H9 (cell line): ENCODE results near the gene MS4A18. TPM values are rescaled to one million over a fixed set of nuclear protein-coding genes. Genes with fewer than 3 reads are reported as not detected.

Source experiments
- DNase-seq: peaks from one replicate; pipeline ENCODE4 v3.0.0-alpha.2; 2017
- H2AFZ ChIP-seq: one replicate; pipeline ENCODE4 v1.6.1; 2013; ENCODE audit warnings: mild to moderate bottlenecking, low read length, control low read depth, moderate library complexity
- H2AK5ac ChIP-seq: 2 replicates; pipeline ENCODE4 v1.6.1; 2013; ENCODE audit warnings: low read length, control low read depth, mixed read lengths; ENCODE audit not compliant: insufficient read length
- H2BK120ac ChIP-seq: one replicate; pipeline ENCODE4 v1.6.1; 2013; ENCODE audit warnings: low read depth, mild to moderate bottlenecking, low read length, control low read depth, inconsistent platforms; ENCODE audit not compliant: poor library complexity, severe bottlenecking
- H2BK12ac ChIP-seq: 2 replicates; pipeline ENCODE4 v1.6.1; 2013; ENCODE audit warnings: low read length, control low read depth, mixed read lengths, low read depth; ENCODE audit not compliant: insufficient read length
- H2BK15ac ChIP-seq: 2 replicates; pipeline ENCODE4 v1.6.1; 2013; ENCODE audit warnings: low read depth, low read length, control low read depth
- H2BK20ac ChIP-seq: one replicate; pipeline ENCODE4 v1.6.1; 2013; ENCODE audit warnings: low read depth, mild to moderate bottlenecking, low read length, control low read depth, inconsistent platforms; ENCODE audit not compliant: poor library complexity, severe bottlenecking
- H2BK5ac ChIP-seq: 2 replicates; pipeline ENCODE4 v1.6.1; 2013; ENCODE audit warnings: low read length, control low read depth, mixed read lengths; ENCODE audit not compliant: insufficient read length
- H3K14ac ChIP-seq: 2 replicates; pipeline ENCODE4 v1.6.1; 2013; ENCODE audit warnings: low read length, control low read depth; ENCODE audit not compliant: insufficient read depth
- H3K18ac ChIP-seq: 2 replicates; pipeline ENCODE4 v1.6.1; 2013; ENCODE audit warnings: low read depth, mild to moderate bottlenecking, mixed read lengths, low read length, control low read depth; ENCODE audit not compliant: insufficient read length
- H3K23ac ChIP-seq: 2 replicates; pipeline ENCODE4 v1.6.1; 2013; ENCODE audit warnings: low read length, control low read depth, mixed read lengths, low read depth; ENCODE audit not compliant: insufficient read length
- H3K23me2 ChIP-seq: 2 replicates; pipeline ENCODE4 v1.6.1; 2013; ENCODE audit warnings: low read depth, mild to moderate bottlenecking, mixed read lengths, low read length, control low read depth; ENCODE audit not compliant: insufficient read length, poor library complexity, severe bottlenecking
- H3K27ac ChIP-seq: 2 replicates; pipeline ENCODE4 v1.5.1; 2013; ENCODE audit warnings: low read length, control low read depth, mixed read lengths, low read depth; ENCODE audit not compliant: insufficient read length
- H3K27me3 ChIP-seq: 2 replicates; pipeline ENCODE4 v1.6.1; 2013; ENCODE audit warnings: low read length, control low read depth, inconsistent platforms; ENCODE audit not compliant: insufficient read depth
- H3K4ac ChIP-seq: 2 replicates; pipeline ENCODE4 v1.6.1; 2013; ENCODE audit warnings: low read depth, mild to moderate bottlenecking, control low read depth, inconsistent platforms, low read length, moderate library complexity
- H3K4me1 ChIP-seq: 2 replicates; pipeline ENCODE4 v1.6.1; 2013; ENCODE audit warnings: low read length, control low read depth, inconsistent platforms; ENCODE audit not compliant: insufficient read depth
- H3K4me2 ChIP-seq: 2 replicates; pipeline ENCODE4 v1.6.1; 2013; ENCODE audit warnings: low read length, control low read depth, mixed read lengths; ENCODE audit not compliant: insufficient read length, insufficient read depth
- H3K56ac ChIP-seq: 2 replicates; pipeline ENCODE4 v1.6.1; 2013; ENCODE audit warnings: low read depth, mild to moderate bottlenecking, mixed read lengths, low read length, control low read depth; ENCODE audit not compliant: insufficient read length
- H3K79me1 ChIP-seq: 2 replicates; pipeline ENCODE4 v1.6.1; 2013; ENCODE audit warnings: low read depth, mild to moderate bottlenecking, moderate library complexity, low read length, control low read depth, inconsistent platforms; ENCODE audit not compliant: insufficient read depth, poor library complexity, severe bottlenecking
- H3K79me2 ChIP-seq: 2 replicates; pipeline ENCODE4 v1.6.1; 2013; ENCODE audit warnings: low read length, control low read depth, inconsistent platforms; ENCODE audit not compliant: insufficient read depth
- H3K9ac ChIP-seq: 2 replicates; pipeline ENCODE4 v1.6.1; 2013; ENCODE audit warnings: low read length, control low read depth, mixed read lengths; ENCODE audit not compliant: insufficient read length; ENCODE audit errors: extremely low read depth
- H3K9me3 ChIP-seq: one replicate; pipeline ENCODE4 v1.6.1; 2013; ENCODE audit warnings: low read depth, low read length, inconsistent platforms; ENCODE audit not compliant: control insufficient read depth
- H3T11ph ChIP-seq: one replicate; pipeline ENCODE4 v1.6.1; 2013; ENCODE audit warnings: mild to moderate bottlenecking, low read length, control low read depth, inconsistent platforms
- H4K20me1 ChIP-seq: one replicate; pipeline ENCODE4 v1.6.1; 2013; ENCODE audit not compliant: control insufficient read depth, insufficient read length, insufficient read depth
- H4K5ac ChIP-seq: 2 replicates; pipeline ENCODE4 v1.6.1; 2013; ENCODE audit warnings: low read depth, mild to moderate bottlenecking, mixed read lengths, low read length, control low read depth; ENCODE audit not compliant: insufficient read length
- H4K8ac ChIP-seq: replicated peaks from 2 replicates; pipeline ENCODE4 v1.6.1; 2013; ENCODE audit warnings: low read length, control low read depth, mixed read lengths, low read depth; ENCODE audit not compliant: insufficient read length
- H4K91ac ChIP-seq: 2 replicates; pipeline ENCODE4 v1.6.1; 2013; ENCODE audit warnings: low read depth, mild to moderate bottlenecking, moderate library complexity, mixed read lengths, low read length, control low read depth; ENCODE audit not compliant: insufficient read length
- H3K27ac Mint-ChIP-seq, 3 experiments: 2 replicates in 2 of 3; 3 replicates in 1 of 3; pipeline ENCODE4 v1.8.0; 2020 to 2021; ENCODE audit warnings: mixed read lengths in 3 of 3, mild to moderate bottlenecking in 1 of 3, moderate library complexity in 1 of 3
- H3K27me3 Mint-ChIP-seq: 2 replicates; pipeline ENCODE4 v1.8.0; 2021; ENCODE audit warnings: low read depth, mild to moderate bottlenecking, moderate library complexity, mixed read lengths
- H3K36me3 Mint-ChIP-seq, 3 experiments: 2 replicates in 2 of 3; 3 replicates in 1 of 3; pipeline ENCODE4 v1.8.0; 2020 to 2021; ENCODE audit warnings: low read depth in 3 of 3, mixed read lengths in 3 of 3; ENCODE audit not compliant: insufficient read depth in 1 of 3
- H3K4me1 Mint-ChIP-seq, 2 experiments: 2 replicates each; pipeline ENCODE4 v1.8.0; 2020; ENCODE audit warnings: mixed read lengths in 2 of 2
- H3K4me3 Mint-ChIP-seq, 2 experiments: 2 replicates in 1 of 2; 3 replicates in 1 of 2; pipeline ENCODE4 v1.8.0; 2020 to 2021; ENCODE audit warnings: mild to moderate bottlenecking in 2 of 2, mixed read lengths in 2 of 2, moderate library complexity in 1 of 2
- H3K9me3 Mint-ChIP-seq, 2 experiments: 2 replicates in 1 of 2; 3 replicates in 1 of 2; pipeline ENCODE4 v1.8.0; 2020; ENCODE audit warnings: mild to moderate bottlenecking in 2 of 2, mixed read lengths in 2 of 2, moderate library complexity in 1 of 2
- WGBS: extraction: QIAGEN DNeasy Blood & Tissue Kit; methylation state at CpG from one replicate; pipeline ENCODE4 v1.1.7; 2013; ENCODE audit warnings: missing lambda C conversion rate, low lambda C conversion rate, mixed read lengths; ENCODE audit not compliant: insufficient read length; ENCODE audit errors: extremely low coverage; 5-methylcytosine and 5-hydroxymethylcytosine counted together
- total RNA-seq: library from RNA; stranded (reverse); gene quantifications from 2 replicates; pipeline ENCODE4 v1.2.1, GENCODE V29; 2021
- TF ChIP-seq, protein P1 (sequence below): fragments of 200-600 bp; sonication (generic); conservative IDR thresholded peaks from 3 replicates; pipeline ENCODE4 v1.8.0; 2021; ENCODE audit warnings: antibody characterized with exemption, mild to moderate bottlenecking

Gene MS4A18
- total RNA-seq, 1 experiment from 2014 or later = not detected

- Mint-ChIP-seq H3K36me3 (no peaks in the 10 kb centered on the region), H3K4me3 (no peak overlapping the region), H3K4me1 (peaks cover 8% of the 10 kb centered on the region in 2 experiments), H3K9me3 (no peaks in the 10 kb centered on the region), H3K27me3 (no peaks in the 10 kb centered on the region), H3K27ac (peak overlapping the region in 1 of 3 experiments; percentile 53; a peak in 1 of 7 replicates)
- Histone ChIP-seq H4K5ac (no peak overlapping the region), H3K18ac (no peak overlapping the region), H3T11ph (no peak overlapping the region), H3K56ac (no peak overlapping the region), H2AK5ac (no peak overlapping the region), H3K79me2 (no peaks in the 10 kb centered on the region), H3K23me2 (no peaks in the 10 kb centered on the region), H3K79me1 (no peaks in the 10 kb centered on the region), H3K4ac (no peak overlapping the region), H3K9ac (no peak overlapping the region), H3K14ac (0 out of 2 replicates have a peak overlapping the region, but pooled peaks have one; percentile 68), H3K9me3 (no peaks in the 10 kb centered on the region), H2BK120ac (no peak overlapping the region), H2BK5ac (no peak overlapping the region), H2BK20ac (no peak overlapping the region), H4K91ac (no peak overlapping the region), H2BK15ac (no peak overlapping the region), H3K27ac (no peak overlapping the region), H3K4me1 (no peaks in the 10 kb centered on the region), H4K20me1 (no peaks in the 10 kb centered on the region), H2AFZ (peak overlapping the region; percentile 93), H3K4me2 (no peak overlapping the region), H3K23ac (no peak overlapping the region), H3K27me3 (no peaks in the 10 kb centered on the region), H4K8ac (no peak overlapping the region), H2BK12ac (no peak overlapping the region)
- WGBS = no CpG with 5 or more reads among the region's 14 CpGs
- DNase-seq = peak; percentile 62
- TF ChIP-seq, protein P1, sequence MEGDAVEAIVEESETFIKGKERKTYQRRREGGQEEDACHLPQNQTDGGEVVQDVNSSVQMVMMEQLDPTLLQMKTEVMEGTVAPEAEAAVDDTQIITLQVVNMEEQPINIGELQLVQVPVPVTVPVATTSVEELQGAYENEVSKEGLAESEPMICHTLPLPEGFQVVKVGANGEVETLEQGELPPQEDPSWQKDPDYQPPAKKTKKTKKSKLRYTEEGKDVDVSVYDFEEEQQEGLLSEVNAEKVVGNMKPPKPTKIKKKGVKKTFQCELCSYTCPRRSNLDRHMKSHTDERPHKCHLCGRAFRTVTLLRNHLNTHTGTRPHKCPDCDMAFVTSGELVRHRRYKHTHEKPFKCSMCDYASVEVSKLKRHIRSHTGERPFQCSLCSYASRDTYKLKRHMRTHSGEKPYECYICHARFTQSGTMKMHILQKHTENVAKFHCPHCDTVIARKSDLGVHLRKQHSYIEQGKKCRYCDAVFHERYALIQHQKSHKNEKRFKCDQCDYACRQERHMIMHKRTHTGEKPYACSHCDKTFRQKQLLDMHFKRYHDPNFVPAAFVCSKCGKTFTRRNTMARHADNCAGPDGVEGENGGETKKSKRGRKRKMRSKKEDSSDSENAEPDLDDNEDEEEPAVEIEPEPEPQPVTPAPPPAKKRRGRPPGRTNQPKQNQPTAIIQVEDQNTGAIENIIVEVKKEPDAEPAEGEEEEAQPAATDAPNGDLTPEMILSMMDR = peak; percentile 78
Measured at GRCh38 chr11:60700689-60701468, 23.6 kb upstream of the MS4A18 start.
